SK-N-SH (cell line): ENCODE measurements around the gene RARB.

Source experiments
- EP300 ChIP-seq, 2 experiments: IDR thresholded peaks; 2 replicates each; pipeline versions ENCODE4 v1.4.0 to v1.6.1; 2012; ENCODE audit warnings: borderline replicate concordance in 1 of 2, low read depth in 1 of 2, low read length in 1 of 2
- EZH2phosphoT487 ChIP-seq: fragments of 200-600 bp; sonication (generic); IDR thresholded peaks from 2 replicates; pipeline ENCODE4 v1.6.1; 2017; ENCODE audit warnings: low read depth, mixed run types, mild to moderate bottlenecking, antibody characterized with exemption, moderate library complexity, borderline replicate concordance
- JUND ChIP-seq: IDR thresholded peaks from 2 replicates; pipeline ENCODE4 v1.4.0; 2012
- MXI1 ChIP-seq: IDR thresholded peaks from 2 replicates; pipeline ENCODE4 v1.6.1; 2012; ENCODE audit warnings: mild to moderate bottlenecking, low read depth, low read length, improper control_type of control experiment
- POLR2AphosphoS5 ChIP-seq: IDR thresholded peaks from 2 replicates; pipeline ENCODE4 v1.6.1; 2012; ENCODE audit warnings: low read depth, low read length
- TF ChIP-seq, protein P1 (sequence below): fragments of 200-600 bp; sonication (generic); IDR thresholded peaks from 2 replicates; pipeline ENCODE4 v1.6.1; 2017; ENCODE audit warnings: antibody characterized with exemption, mild to moderate bottlenecking, moderate library complexity
- TF ChIP-seq, protein P2 (sequence below): fragments of 150-350 bp; IDR thresholded peaks from 2 replicates; pipeline ENCODE4 v1.6.1; 2016; ENCODE audit warnings: mild to moderate bottlenecking, low read depth, low read length
- TF ChIP-seq, protein P3 (sequence below): fragments of 150-350 bp; IDR thresholded peaks from 2 replicates; pipeline ENCODE4 v1.6.1; 2017; ENCODE audit warnings: antibody characterized with exemption, low read length, low read depth, borderline replicate concordance
- TF ChIP-seq, protein P4 (sequence below): IDR thresholded peaks from 2 replicates; pipeline ENCODE4 v1.4.0; 2012; ENCODE audit warnings: low read depth
- TF ChIP-seq, protein P5 (sequence below): IDR thresholded peaks from 2 replicates; pipeline ENCODE4 v1.6.1; 2012; ENCODE audit warnings: mild to moderate bottlenecking, low read depth, low read length, moderate library complexity

DNA sequence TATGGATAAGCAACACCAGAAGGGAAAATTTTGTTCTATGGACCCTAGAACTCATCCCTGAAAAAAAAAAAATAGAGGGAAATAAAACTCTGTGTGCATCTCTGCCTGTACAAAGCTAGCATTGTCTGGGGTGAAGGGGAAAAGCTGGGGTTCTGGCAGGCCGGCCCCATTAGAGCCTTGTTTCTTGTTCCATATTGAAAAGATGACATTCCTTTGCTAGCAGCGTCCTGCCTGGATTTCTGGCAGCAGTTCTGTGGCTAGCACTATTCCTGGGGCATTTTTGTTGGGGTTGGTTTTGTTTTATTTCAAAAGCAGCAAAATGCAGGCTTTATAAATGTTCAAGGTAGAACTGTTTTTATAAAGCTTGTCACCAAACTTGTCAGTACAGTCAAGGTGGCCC is 45.2 kb downstream of the RARB start:
- no peak for TF ChIP-seq MXI1
- TF ChIP-seq, protein P1, sequence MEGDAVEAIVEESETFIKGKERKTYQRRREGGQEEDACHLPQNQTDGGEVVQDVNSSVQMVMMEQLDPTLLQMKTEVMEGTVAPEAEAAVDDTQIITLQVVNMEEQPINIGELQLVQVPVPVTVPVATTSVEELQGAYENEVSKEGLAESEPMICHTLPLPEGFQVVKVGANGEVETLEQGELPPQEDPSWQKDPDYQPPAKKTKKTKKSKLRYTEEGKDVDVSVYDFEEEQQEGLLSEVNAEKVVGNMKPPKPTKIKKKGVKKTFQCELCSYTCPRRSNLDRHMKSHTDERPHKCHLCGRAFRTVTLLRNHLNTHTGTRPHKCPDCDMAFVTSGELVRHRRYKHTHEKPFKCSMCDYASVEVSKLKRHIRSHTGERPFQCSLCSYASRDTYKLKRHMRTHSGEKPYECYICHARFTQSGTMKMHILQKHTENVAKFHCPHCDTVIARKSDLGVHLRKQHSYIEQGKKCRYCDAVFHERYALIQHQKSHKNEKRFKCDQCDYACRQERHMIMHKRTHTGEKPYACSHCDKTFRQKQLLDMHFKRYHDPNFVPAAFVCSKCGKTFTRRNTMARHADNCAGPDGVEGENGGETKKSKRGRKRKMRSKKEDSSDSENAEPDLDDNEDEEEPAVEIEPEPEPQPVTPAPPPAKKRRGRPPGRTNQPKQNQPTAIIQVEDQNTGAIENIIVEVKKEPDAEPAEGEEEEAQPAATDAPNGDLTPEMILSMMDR: no peak
- no peak for TF ChIP-seq JUND
- TF ChIP-seq, protein P2, sequence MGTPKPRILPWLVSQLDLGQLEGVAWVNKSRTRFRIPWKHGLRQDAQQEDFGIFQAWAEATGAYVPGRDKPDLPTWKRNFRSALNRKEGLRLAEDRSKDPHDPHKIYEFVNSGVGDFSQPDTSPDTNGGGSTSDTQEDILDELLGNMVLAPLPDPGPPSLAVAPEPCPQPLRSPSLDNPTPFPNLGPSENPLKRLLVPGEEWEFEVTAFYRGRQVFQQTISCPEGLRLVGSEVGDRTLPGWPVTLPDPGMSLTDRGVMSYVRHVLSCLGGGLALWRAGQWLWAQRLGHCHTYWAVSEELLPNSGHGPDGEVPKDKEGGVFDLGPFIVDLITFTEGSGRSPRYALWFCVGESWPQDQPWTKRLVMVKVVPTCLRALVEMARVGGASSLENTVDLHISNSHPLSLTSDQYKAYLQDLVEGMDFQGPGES: no peak
- TF ChIP-seq, protein P3, sequence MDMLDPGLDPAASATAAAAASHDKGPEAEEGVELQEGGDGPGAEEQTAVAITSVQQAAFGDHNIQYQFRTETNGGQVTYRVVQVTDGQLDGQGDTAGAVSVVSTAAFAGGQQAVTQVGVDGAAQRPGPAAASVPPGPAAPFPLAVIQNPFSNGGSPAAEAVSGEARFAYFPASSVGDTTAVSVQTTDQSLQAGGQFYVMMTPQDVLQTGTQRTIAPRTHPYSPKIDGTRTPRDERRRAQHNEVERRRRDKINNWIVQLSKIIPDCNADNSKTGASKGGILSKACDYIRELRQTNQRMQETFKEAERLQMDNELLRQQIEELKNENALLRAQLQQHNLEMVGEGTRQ: no peak
- TF ChIP-seq, protein P4, sequence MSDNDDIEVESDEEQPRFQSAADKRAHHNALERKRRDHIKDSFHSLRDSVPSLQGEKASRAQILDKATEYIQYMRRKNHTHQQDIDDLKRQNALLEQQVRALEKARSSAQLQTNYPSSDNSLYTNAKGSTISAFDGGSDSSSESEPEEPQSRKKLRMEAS: no peak
- TF ChIP-seq POLR2AphosphoS5: no peak
- TF ChIP-seq, protein P5, sequence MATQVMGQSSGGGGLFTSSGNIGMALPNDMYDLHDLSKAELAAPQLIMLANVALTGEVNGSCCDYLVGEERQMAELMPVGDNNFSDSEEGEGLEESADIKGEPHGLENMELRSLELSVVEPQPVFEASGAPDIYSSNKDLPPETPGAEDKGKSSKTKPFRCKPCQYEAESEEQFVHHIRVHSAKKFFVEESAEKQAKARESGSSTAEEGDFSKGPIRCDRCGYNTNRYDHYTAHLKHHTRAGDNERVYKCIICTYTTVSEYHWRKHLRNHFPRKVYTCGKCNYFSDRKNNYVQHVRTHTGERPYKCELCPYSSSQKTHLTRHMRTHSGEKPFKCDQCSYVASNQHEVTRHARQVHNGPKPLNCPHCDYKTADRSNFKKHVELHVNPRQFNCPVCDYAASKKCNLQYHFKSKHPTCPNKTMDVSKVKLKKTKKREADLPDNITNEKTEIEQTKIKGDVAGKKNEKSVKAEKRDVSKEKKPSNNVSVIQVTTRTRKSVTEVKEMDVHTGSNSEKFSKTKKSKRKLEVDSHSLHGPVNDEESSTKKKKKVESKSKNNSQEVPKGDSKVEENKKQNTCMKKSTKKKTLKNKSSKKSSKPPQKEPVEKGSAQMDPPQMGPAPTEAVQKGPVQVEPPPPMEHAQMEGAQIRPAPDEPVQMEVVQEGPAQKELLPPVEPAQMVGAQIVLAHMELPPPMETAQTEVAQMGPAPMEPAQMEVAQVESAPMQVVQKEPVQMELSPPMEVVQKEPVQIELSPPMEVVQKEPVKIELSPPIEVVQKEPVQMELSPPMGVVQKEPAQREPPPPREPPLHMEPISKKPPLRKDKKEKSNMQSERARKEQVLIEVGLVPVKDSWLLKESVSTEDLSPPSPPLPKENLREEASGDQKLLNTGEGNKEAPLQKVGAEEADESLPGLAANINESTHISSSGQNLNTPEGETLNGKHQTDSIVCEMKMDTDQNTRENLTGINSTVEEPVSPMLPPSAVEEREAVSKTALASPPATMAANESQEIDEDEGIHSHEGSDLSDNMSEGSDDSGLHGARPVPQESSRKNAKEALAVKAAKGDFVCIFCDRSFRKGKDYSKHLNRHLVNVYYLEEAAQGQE: no peak
- no peak for TF ChIP-seq EP300 (IDR thresholded peaks at IDR 0.05; ENCODE audit: borderline replicate concordance in 1 of 2, low read depth in 1 of 2, low read length in 1 of 2)
- TF ChIP-seq EZH2phosphoT487: no peak
